ENCODE data around the gene GUCA2B. TPM values are rescaled to one million over a fixed set of nuclear protein-coding genes. Genes with fewer than 3 reads are reported as not detected.

The GUCA2B gene
- total RNA-seq, 1 donor from 2014 or later = not detected

- intact Hi-C loops (cut with micrococcal nuclease) = no loop called here
Observed at GRCh38 chr1:42183210-42183956, 30.2 kb downstream of the GUCA2B start.

GRCh38 chr1:42183957-42184268 lies 30.7 kb downstream of the GUCA2B start:
- intact Hi-C loops (cut with micrococcal nuclease) = no loop called here

- intact Hi-C loops (cut with micrococcal nuclease) = no loop called here
Observed at GRCh38 chr1:42184616-42185015, 31.4 kb downstream of the GUCA2B start.

GRCh38 chr1:42186152-42186551 lies 32.9 kb downstream of the GUCA2B start:
- intact Hi-C loops (cut with micrococcal nuclease) = no loop called here

- intact Hi-C loops (cut with micrococcal nuclease) = no loop called here
Observed at GRCh38 chr1:42189931-42190853, 37.0 kb downstream of the GUCA2B start.

- intact Hi-C loops (cut with micrococcal nuclease) = no loop called here
Observed at GRCh38 chr1:42191319-42191718, 38.1 kb downstream of the GUCA2B start.

GRCh38 chr1:42192106-42192505 lies 38.9 kb downstream of the GUCA2B start:
- intact Hi-C loops (cut with micrococcal nuclease) = no loop called here

GRCh38 chr1:42195841-42196240 lies 42.6 kb downstream of the GUCA2B start:
- intact Hi-C loops (cut with micrococcal nuclease) = no loop called here

GRCh38 chr1:42198251-42198650 lies 45.0 kb downstream of the GUCA2B start:
- intact Hi-C loops (cut with micrococcal nuclease) = no loop called here

GRCh38 chr1:42201986-42202385 lies 48.8 kb downstream of the GUCA2B start:
- intact Hi-C loops (cut with micrococcal nuclease) = no loop called here

Other genes with a start within 250 kb of the GUCA2B start
- gene HIVEP3, start 234.5 kb upstream of the GUCA2B start, total RNA-seq = 20.3 and 22.4 TPM in 2 replicates
- not detected in 2 replicates for gene GUCA2A, start 11.3 kb downstream of the GUCA2B start, total RNA-seq
- gene FOXJ3, start 181.8 kb downstream of the GUCA2B start, total RNA-seq = 47.8 and 51.7 TPM in 2 replicates
- gene RIMKLA, start 227.4 kb downstream of the GUCA2B start, total RNA-seq = 1.2 and 1.7 TPM in 2 replicates